ENCODE results near the gene PHACTR3. TPM values are rescaled to one million over a fixed set of nuclear protein-coding genes. Genes with fewer than 3 reads are reported as not detected.

Gene PHACTR3
- total RNA-seq, 1 experiment from 2014 or later: 10.0 TPM

DNA sequence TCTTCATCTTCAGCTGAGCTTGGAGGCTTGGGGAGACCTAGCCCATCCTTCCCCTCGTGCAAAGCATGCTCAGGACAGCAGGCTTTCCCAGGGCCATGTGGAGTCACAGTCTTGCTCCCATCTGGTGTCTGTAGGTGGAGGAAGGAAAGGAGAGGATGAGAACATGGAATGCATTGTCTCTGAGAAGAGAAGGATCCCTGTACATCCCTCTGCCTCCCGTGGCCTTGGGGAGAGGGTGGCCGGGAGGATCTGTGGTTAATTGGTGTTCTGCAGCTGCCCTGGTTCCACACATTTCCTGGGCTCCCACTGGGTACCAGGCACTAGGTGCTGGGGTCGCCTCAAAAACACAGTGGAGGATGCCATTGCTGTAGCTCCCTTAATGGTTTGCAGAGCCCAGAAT, 134.5 kb downstream of the PHACTR3 start:
- BruUV-seq (replicated peaks): no TSS peak
- CTCF ChIA-PET: no interaction called here

GRCh38 chr20:59740621-59741020, 136.3 kb downstream of the PHACTR3 start:
- intact Hi-C loops (cut with micrococcal nuclease; ENCODE audit: unreplicated experiment): no loop called here
- TF ChIP-seq CTCF (IDR thresholded peaks at IDR 0.05; ENCODE audit: unreplicated experiment): no peak
- no TSS peak for BruUV-seq (replicated peaks)
- Mint-ChIP-seq H3K27me3 (ENCODE audit: unreplicated experiment) (peaks cover 13% of the 10 kb centered on the region), H3K4me3 (ENCODE audit: low read depth, unreplicated experiment) (no peak overlapping the region), H3K36me3 (ENCODE audit: insufficient read depth, unreplicated experiment) (no peaks in the 10 kb centered on the region), H3K4me1 (ENCODE audit: low read depth, unreplicated experiment) (no peaks in the 10 kb centered on the region), H3K27ac (ENCODE audit: unreplicated experiment) (no peak overlapping the region), H3K9me3 (ENCODE audit: low read depth, unreplicated experiment) (no peaks in the 10 kb centered on the region)
- CTCF ChIA-PET: interaction anchor here (0.5 kb wide), 2 partner anchors 16 to 208 kb away, joined by 4 to 5 read pairs; no protein-coding TSS in a partner anchor
- DNase-seq: no peak

More for the DNA sequence above, 134.5 kb downstream of the PHACTR3 start:
- Mint-ChIP-seq H3K36me3 (ENCODE audit: insufficient read depth, unreplicated experiment) (no peaks in the 10 kb centered on the region), H3K27ac (ENCODE audit: unreplicated experiment) (no peak overlapping the region), H3K4me1 (ENCODE audit: low read depth, unreplicated experiment) (no peaks in the 10 kb centered on the region), H3K9me3 (ENCODE audit: low read depth, unreplicated experiment) (no peaks in the 10 kb centered on the region), H3K27me3 (ENCODE audit: unreplicated experiment) (no peaks in the 10 kb centered on the region), H3K4me3 (ENCODE audit: low read depth, unreplicated experiment) (no peak overlapping the region)
- intact Hi-C loops (cut with micrococcal nuclease; ENCODE audit: unreplicated experiment): no loop called here
- DNase-seq: no peak
- no peak for TF ChIP-seq CTCF (IDR thresholded peaks at IDR 0.05; ENCODE audit: unreplicated experiment)

- no peaks in the 10 kb centered on the region for H3K4me1 Mint-ChIP-seq (ENCODE audit: low read depth, unreplicated experiment)
- H3K9me3 Mint-ChIP-seq (ENCODE audit: low read depth, unreplicated experiment): no peaks in the 10 kb centered on the region
- H3K36me3 Mint-ChIP-seq (ENCODE audit: insufficient read depth, unreplicated experiment): no peaks in the 10 kb centered on the region
- BruUV-seq (replicated peaks): no TSS peak
- intact Hi-C loops (cut with micrococcal nuclease; ENCODE audit: unreplicated experiment): no loop called here
- H3K27me3 Mint-ChIP-seq (ENCODE audit: unreplicated experiment): peaks cover 18% of the 10 kb centered on the region
- TF ChIP-seq CTCF (IDR thresholded peaks at IDR 0.05; ENCODE audit: unreplicated experiment): no peak
- H3K27ac Mint-ChIP-seq (ENCODE audit: unreplicated experiment): no peak overlapping the region
- H3K4me3 Mint-ChIP-seq (ENCODE audit: low read depth, unreplicated experiment): no peak overlapping the region
- CTCF ChIA-PET: interaction anchor here (0.7 kb wide), 1 partner anchor 202 kb away, joined by 4 read pairs; no protein-coding TSS in a partner anchor
- DNase-seq: no peak
Observed at GRCh38 chr20:59741073-59741472, 136.7 kb downstream of the PHACTR3 start.

- no peaks in the 10 kb centered on the region for H3K36me3 Mint-ChIP-seq (ENCODE audit: insufficient read depth, unreplicated experiment)
- intact Hi-C loops (cut with micrococcal nuclease; ENCODE audit: unreplicated experiment): no loop called here
- H3K9me3 Mint-ChIP-seq (ENCODE audit: low read depth, unreplicated experiment): no peaks in the 10 kb centered on the region
- no peak overlapping the region for H3K4me3 Mint-ChIP-seq (ENCODE audit: low read depth, unreplicated experiment)
- no peak for DNase-seq
- H3K27ac Mint-ChIP-seq (ENCODE audit: unreplicated experiment): no peak overlapping the region
- TF ChIP-seq CTCF (IDR thresholded peaks at IDR 0.05; ENCODE audit: unreplicated experiment): no peak
- BruUV-seq (replicated peaks): no TSS peak
- H3K4me1 Mint-ChIP-seq (ENCODE audit: low read depth, unreplicated experiment): no peaks in the 10 kb centered on the region
- CTCF ChIA-PET: no interaction called here
- H3K27me3 Mint-ChIP-seq (ENCODE audit: unreplicated experiment): peaks cover 32% of the 10 kb centered on the region
Observed at GRCh38 chr20:59742351-59743095, 138.2 kb downstream of the PHACTR3 start.
